IMR-90 (cell line): Measurements from ENCODE around the gene DSE. TPM values are rescaled to one million over a fixed set of nuclear protein-coding genes. Genes with fewer than 3 reads are reported as not detected.
A peak's percentile ranks its signal among the peaks of the same experiment; 100 is the strongest.

Source experiments
- ATAC-seq: fragments of 200-7000 bp; cut with Tn5 transposase; 2 replicates; pipeline ENCODE4 v1.9.1; 2020; ENCODE audit warnings: low read depth, mild to moderate bottlenecking, moderate library complexity
- BruUV-seq: library from RNA; stranded (reverse); fragments of 400-500 nt; replicated peaks from 2 replicates; lab custom pipeline; 2021; lab: Mats Ljungman, UMichigan
- CTCF ChIA-PET: fragments of 300-600 bp; formaldehyde crosslinking; extraction: SDS; loops from one replicate; lab custom pipeline; 2021; ENCODE audit warnings: antibody characterized with exemption; lab: Yijun Ruan, JAX
- POLR2A ChIA-PET: fragments of 300-600 bp; sonication (Branson Sonifier 250); formaldehyde crosslinking; loops from one replicate; lab custom pipeline; 2022; ENCODE audit warnings: antibody characterized with exemption; ENCODE audit not compliant: unreplicated experiment; lab: Charles Lee
- DNase-seq: peaks from one replicate; pipeline ENCODE4 v3.0.0; 2013
- H2AFZ ChIP-seq: replicated peaks from 2 replicates; pipeline ENCODE3; 2013; ENCODE audit warnings: low read length, mild to moderate bottlenecking; ENCODE audit not compliant: poor library complexity
- H2AK5ac ChIP-seq: 2 replicates; pipeline ENCODE4 v1.6.1; 2013; ENCODE audit warnings: low read depth, low read length, inconsistent platforms
- H2AK9ac ChIP-seq: replicated peaks from 2 replicates; pipeline ENCODE3; 2013; ENCODE audit warnings: mild to moderate bottlenecking, low read depth, low read length, moderate library complexity; ENCODE audit not compliant: poor library complexity
- H2BK120ac ChIP-seq: 2 replicates; pipeline ENCODE4 v1.6.1; 2013; ENCODE audit warnings: low read depth, low read length, inconsistent platforms
- H2BK15ac ChIP-seq: 3 replicates; pipeline ENCODE4 v1.6.1; 2013; ENCODE audit warnings: low read depth, low read length, inconsistent platforms
- H2BK20ac ChIP-seq: 2 replicates; pipeline ENCODE4 v1.6.1; 2013; ENCODE audit warnings: low read depth, mild to moderate bottlenecking, inconsistent platforms, low read length, moderate library complexity
- H2BK5ac ChIP-seq: 2 replicates; pipeline ENCODE4 v1.6.1; 2013; ENCODE audit warnings: mild to moderate bottlenecking, low read depth, low read length, inconsistent platforms; ENCODE audit not compliant: poor library complexity, severe bottlenecking
- H3K14ac ChIP-seq: replicated peaks from 2 replicates; pipeline ENCODE4 v1.6.1; 2013; ENCODE audit warnings: low read depth, low read length, inconsistent platforms
- H3K18ac ChIP-seq: 2 replicates; pipeline ENCODE4 v1.6.1; 2013; ENCODE audit warnings: low read depth, low read length, control low read depth
- H3K23ac ChIP-seq: 2 replicates; pipeline ENCODE4 v1.6.1; 2013; ENCODE audit warnings: low read depth, low read length, inconsistent platforms
- H3K27ac ChIP-seq: 2 replicates; pipeline ENCODE4 v1.5.1; 2013; ENCODE audit warnings: mild to moderate bottlenecking, control low read depth, low read length; ENCODE audit not compliant: insufficient read depth
- H3K27me3 ChIP-seq: 2 replicates; pipeline ENCODE4 v1.6.1; 2013; ENCODE audit warnings: low read length; ENCODE audit not compliant: control insufficient read depth, insufficient read depth
- H3K36me3 ChIP-seq: 2 replicates; pipeline ENCODE4 v1.6.1; 2013; ENCODE audit warnings: low read length, mixed read lengths; ENCODE audit not compliant: control insufficient read depth, insufficient read depth
- H3K4ac ChIP-seq: 2 replicates; pipeline ENCODE4 v1.6.1; 2013; ENCODE audit warnings: low read depth, low read length, inconsistent platforms
- H3K4me1 ChIP-seq: 2 replicates; pipeline ENCODE4 v1.6.1; 2013; ENCODE audit warnings: low read length, mixed read lengths; ENCODE audit not compliant: control insufficient read depth, insufficient read depth
- H3K4me2 ChIP-seq: 2 replicates; pipeline ENCODE4 v1.6.1; 2013; ENCODE audit warnings: low read depth, mild to moderate bottlenecking, control low read depth, low read length, moderate library complexity
- H3K4me3 ChIP-seq: 2 replicates; pipeline ENCODE4 v1.5.1; 2013; ENCODE audit warnings: low read depth, mild to moderate bottlenecking, control low read depth, low read length, moderate library complexity; ENCODE audit not compliant: insufficient read depth
- H3K56ac ChIP-seq: 2 replicates; pipeline ENCODE4 v1.6.1; 2013; ENCODE audit warnings: low read length, inconsistent platforms; ENCODE audit not compliant: insufficient read depth; ENCODE audit errors: extremely low read depth
- H3K79me1 ChIP-seq, 2 experiments: 2 replicates each; pipeline ENCODE4 v1.6.1; 2013; ENCODE audit warnings: low read length in 2 of 2, inconsistent platforms in 1 of 2, low read depth in 1 of 2
- H3K9ac ChIP-seq: 2 replicates; pipeline ENCODE4 v1.6.1; 2013; ENCODE audit warnings: low read depth, low read length, control low read depth
- H3K9me1 ChIP-seq: 2 replicates; pipeline ENCODE4 v1.6.1; 2013; ENCODE audit warnings: low read length, inconsistent platforms; ENCODE audit not compliant: insufficient read depth
- H3K9me3 ChIP-seq: 2 replicates; pipeline ENCODE4 v1.6.1; 2013; ENCODE audit warnings: low read length; ENCODE audit not compliant: control insufficient read depth, insufficient read depth
- H4K20me1 ChIP-seq: 2 replicates; pipeline ENCODE4 v1.6.1; 2013; ENCODE audit warnings: low read length, inconsistent platforms; ENCODE audit not compliant: insufficient read depth
- H4K5ac ChIP-seq: 2 replicates; pipeline ENCODE4 v1.6.1; 2013; ENCODE audit warnings: mild to moderate bottlenecking, low read depth, low read length, control low read depth
- H4K8ac ChIP-seq, 2 experiments: 2 replicates each; pipeline ENCODE4 v1.6.1; 2013; ENCODE audit warnings: low read depth in 2 of 2, low read length in 2 of 2, control low read depth in 1 of 2, inconsistent platforms in 1 of 2
- H4K91ac ChIP-seq: 2 replicates; pipeline ENCODE4 v1.6.1; 2013; ENCODE audit warnings: low read depth, low read length, inconsistent platforms; ENCODE audit not compliant: insufficient read depth
- BHLHE40 ChIP-seq: fragments of 150-350 bp; IDR thresholded peaks from 2 replicates; pipeline ENCODE4 v1.6.1; 2016; ENCODE audit warnings: mild to moderate bottlenecking, low read depth, low read length
- CEBPB ChIP-seq: IDR thresholded peaks from 2 replicates; pipeline ENCODE4 v1.6.1; 2012; ENCODE audit warnings: low read depth, low read length, improper control_type of control experiment
- FOS ChIP-seq: fragments of 150-350 bp; IDR thresholded peaks from 2 replicates; pipeline ENCODE4 v1.6.1; 2016; ENCODE audit warnings: low read depth, low read length
- MXI1 ChIP-seq: IDR thresholded peaks from 2 replicates; pipeline ENCODE4 v1.6.1; 2012; ENCODE audit warnings: low read depth, mild to moderate bottlenecking, low read length, moderate library complexity, borderline replicate concordance
- POLR2A ChIP-seq: IDR thresholded peaks from 2 replicates; pipeline ENCODE4 v1.6.1; 2012; ENCODE audit warnings: mild to moderate bottlenecking, low read depth, low read length
- SMC3 ChIP-seq: fragments of 150-350 bp; IDR thresholded peaks from 2 replicates; pipeline ENCODE4 v1.6.1; 2016; ENCODE audit warnings: low read depth, mild to moderate bottlenecking, antibody characterized with exemption, low read length, moderate library complexity
- USF2 ChIP-seq: fragments of 150-350 bp; IDR thresholded peaks from 2 replicates; pipeline ENCODE4 v1.6.1; 2017; ENCODE audit warnings: mild to moderate bottlenecking, antibody characterized with exemption, low read length, low read depth
- WGBS, 2 experiments: methylation state at CpG; one replicate each; pipeline versions ENCODE4 v1.1.5 to v1.1.7; 2013; ENCODE audit warnings: missing lambda C conversion rate in 2 of 2; ENCODE audit not compliant: insufficient read length in 1 of 2; ENCODE audit errors: extremely low coverage in 2 of 2; 5-methylcytosine and 5-hydroxymethylcytosine counted together
- dilution Hi-C: fragments of 300-500 bp; cut with HindIII; formaldehyde crosslinking; loops from one replicate; pipeline ENCODE4 v1.14.3; 2018; ENCODE audit warnings: low sequenced_read_pairs; ENCODE audit not compliant: unreplicated experiment
- in situ Hi-C: fragments of 300-500 bp; cut with MboI; formaldehyde crosslinking; loops from 3 replicates; pipeline ENCODE4 v1.14.3; 2019; ENCODE audit warnings: low sequenced_read_pairs, inconsistent platforms, mixed read lengths
- intact Hi-C: fragments of 100-400 bp; cut with micrococcal nuclease; formaldehyde crosslinking; loops from 2 replicates; pipeline ENCODE4 v1.10.0; 2022
- polyA plus RNA-seq, 3 experiments: library from polyadenylated mRNA; depleted of rRNA; stranded (reverse); fragments of >200 nt; gene quantifications; 2 replicates each; pipeline ENCODE4 v1.2.3, GENCODE V29; 2012; ENCODE audit warnings: low replicate concordance in 1 of 3
- total RNA-seq: library from RNA; depleted of rRNA; stranded (reverse); fragments of >200 nt; gene quantifications from 2 replicates; pipeline ENCODE4 v1.2.3, GENCODE V29; 2012

The DSE gene
- total and polyA plus RNA-seq, 2 of the 4 experiments (the other 2 are of a cell fraction): 48.0 to 154 TPM

- H3K27ac ChIP-seq: peak overlapping the region; percentile 36
- 0 out of 2 replicates have a peak overlapping the region, but pooled peaks have one; percentile 41 for H4K91ac ChIP-seq
- H2AK5ac ChIP-seq: peak overlapping the region; percentile 80; the same call in 1 of the 2 replicates
- 0 out of 2 replicates have a peak overlapping the region, but pooled peaks have one; percentile 30 for H3K18ac ChIP-seq
- POLR2A ChIA-PET: no interaction called here
- H3K14ac ChIP-seq: peak overlapping the region; percentile 51; the same call in 1 of the 2 replicates
- H3K9me3 ChIP-seq: no peaks in the 10 kb centered on the region
- no CpG with 5 or more reads among the region's 3 CpGs for WGBS, 2 experiments
- peak overlapping the region; percentile 74 for H2BK5ac ChIP-seq
- H2BK120ac ChIP-seq: peak overlapping the region; percentile 47
- peaks cover 32% of the 10 kb centered on the region; the same call in 1 of the 2 replicates for H4K20me1 ChIP-seq
- peak overlapping the region; percentile 27; the same call in 1 of the 2 replicates for H2BK20ac ChIP-seq
- H3K56ac ChIP-seq: no peak overlapping the region
- in situ Hi-C loops: no loop called here
- H3K9me1 ChIP-seq: peaks cover 30% of the 10 kb centered on the region
- ATAC-seq (no peak), DNase-seq (peak; percentile 90)
- peak overlapping the region; percentile 75 for H2AK9ac ChIP-seq
- H2BK15ac ChIP-seq: no peak overlapping the region
- peaks cover 31 to 69% of the 10 kb centered on the region in 2 experiments for H3K79me1 ChIP-seq
- no peak overlapping the region for H4K5ac ChIP-seq
- H3K9ac ChIP-seq: no peak overlapping the region
- peak overlapping the region; percentile 47 for H2AFZ ChIP-seq
- peak overlapping the region; percentile 47 for H3K4me2 ChIP-seq
- no TSS peak for BruUV-seq
- H3K27me3 ChIP-seq: no peaks in the 10 kb centered on the region
- intact Hi-C loops: loop anchor here (5.0 kb wide), 1 partner anchor 125 kb away; the partner anchor contains the start of gene CALHM5
- peak overlapping the region; percentile 49; the same call in 1 of the 2 replicates for H3K23ac ChIP-seq
- H3K36me3 ChIP-seq: no peaks in the 10 kb centered on the region
- TF ChIP-seq BHLHE40 (peak; percentile 47), USF2 (peak; percentile 83), POLR2A (no peak), SMC3 (no peak), MXI1 (0 out of 2 replicates have a peak, but pooled peaks have one; percentile 24), FOS (peak; percentile 75), CEBPB (peak; percentile 90)
- no peak overlapping the region for H3K4me3 ChIP-seq
- dilution Hi-C loops: no loop called here
- CTCF ChIA-PET: no interaction called here
- peak overlapping the region; percentile 61 for H3K4ac ChIP-seq
- peaks cover 20% of the 10 kb centered on the region for H3K4me1 ChIP-seq
- peak overlapping the region in 1 of 2 experiments; percentile 18; a peak in 1 of 4 replicates for H4K8ac ChIP-seq
These were observed 16.6 kb downstream of the DSE start for GRCh38 chr6:116387374-116387773.
